ENCODE data around the gene SELP. TPM values are rescaled to one million over a fixed set of nuclear protein-coding genes. Genes with fewer than 3 reads are reported as not detected.
A peak's percentile ranks its signal among the peaks of the same experiment; 100 is the strongest.

SELP gene
- total RNA-seq, 1 experiment from 2014 or later: not detected

DNA sequence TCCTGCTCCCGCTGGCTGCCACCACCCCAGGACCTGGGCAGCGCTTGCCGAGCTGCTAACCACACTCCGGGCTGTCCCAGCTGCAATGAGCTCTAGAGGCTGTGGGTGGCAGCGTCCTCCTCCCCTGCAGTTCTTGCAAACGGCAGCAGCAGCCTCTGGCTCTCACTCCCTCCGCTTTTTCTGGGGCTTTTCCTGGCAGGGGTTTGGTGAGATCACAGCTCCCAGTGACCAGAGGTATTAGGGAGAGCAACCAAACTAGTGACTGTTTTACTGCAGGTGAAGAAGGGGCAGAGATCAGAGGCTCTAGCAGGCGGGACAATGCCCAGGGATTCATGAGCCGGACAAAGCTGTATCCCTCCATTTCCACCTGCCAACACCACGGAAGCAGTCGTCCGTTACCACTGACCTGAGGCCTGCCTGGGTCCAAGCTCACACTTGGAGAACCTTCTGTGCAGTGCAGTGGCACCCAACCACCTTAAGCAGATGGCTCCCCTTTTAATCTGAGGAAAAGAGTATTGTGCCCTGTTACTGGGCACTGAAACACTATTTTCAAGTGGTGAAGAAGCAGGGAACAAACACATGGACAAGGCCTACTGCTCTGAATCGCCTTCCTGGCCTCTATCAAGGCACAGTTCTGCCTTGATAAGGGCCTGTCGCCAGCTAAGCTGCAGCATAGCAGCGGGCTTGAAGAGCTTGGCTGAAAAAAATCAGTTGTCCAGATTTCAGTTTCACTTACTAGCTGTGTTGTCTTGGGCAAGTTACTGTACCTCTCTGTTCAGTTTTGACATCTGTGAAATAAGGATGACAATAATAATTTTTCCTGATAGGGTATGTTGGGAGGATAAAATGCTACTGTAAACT is 43.3 kb downstream of the SELP start, which contains the start of gene F5:
TSS of gene F5 (minus strand) at position 87 of the 861 bp plus-strand sequence. CDS start 95 bp downstream, outside the sequence.
- peak; percentile 38 for DNase-seq (ENCODE audit: low read depth)
- in situ Hi-C loops (cut with HindIII; ENCODE audit: low pct_unique_long_range_greater_than_20kb, low sequenced_read_pairs): no loop called here

DNA sequence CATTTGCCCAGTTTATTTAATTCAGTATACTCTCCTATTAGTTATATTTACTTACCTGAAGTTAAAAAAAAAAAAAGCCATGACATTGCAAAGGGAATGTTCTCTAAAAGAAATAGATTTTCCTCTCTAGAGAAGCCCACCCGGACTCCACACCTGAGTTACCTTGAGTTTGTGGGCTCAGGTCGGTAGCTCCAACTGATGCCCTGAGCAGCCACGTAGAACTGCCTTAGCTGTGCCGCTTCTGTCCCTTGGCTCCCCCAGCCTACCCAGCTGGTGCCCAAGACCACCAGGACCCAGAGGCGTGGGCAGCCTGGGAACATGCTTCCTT is 43.9 kb downstream of the SELP start:
- in situ Hi-C loops (cut with HindIII; ENCODE audit: low pct_unique_long_range_greater_than_20kb, low sequenced_read_pairs): no loop called here
- no peak for DNase-seq (ENCODE audit: low read depth)

DNA sequence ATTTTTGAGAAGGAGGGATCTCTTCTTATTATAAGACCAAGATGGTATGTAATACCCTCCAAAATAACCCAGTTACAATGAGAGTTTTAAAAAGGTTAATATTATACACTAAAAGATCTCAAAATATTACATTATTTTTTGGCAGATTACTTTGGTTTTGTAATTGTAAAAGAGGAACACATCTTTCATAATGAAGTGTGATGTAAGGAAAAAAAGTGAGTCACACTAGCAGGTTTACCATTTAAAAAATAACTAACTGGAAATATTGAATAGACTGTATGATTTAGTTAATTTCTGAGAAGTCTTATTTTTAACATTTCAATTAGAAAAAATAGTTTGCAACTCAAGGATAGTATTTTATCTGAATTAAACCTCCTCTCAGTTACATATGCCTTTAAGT is 44.7 kb downstream of the SELP start:
- in situ Hi-C loops (cut with HindIII; ENCODE audit: low pct_unique_long_range_greater_than_20kb, low sequenced_read_pairs): no loop called here
- no peak for DNase-seq (ENCODE audit: low read depth)

DNA sequence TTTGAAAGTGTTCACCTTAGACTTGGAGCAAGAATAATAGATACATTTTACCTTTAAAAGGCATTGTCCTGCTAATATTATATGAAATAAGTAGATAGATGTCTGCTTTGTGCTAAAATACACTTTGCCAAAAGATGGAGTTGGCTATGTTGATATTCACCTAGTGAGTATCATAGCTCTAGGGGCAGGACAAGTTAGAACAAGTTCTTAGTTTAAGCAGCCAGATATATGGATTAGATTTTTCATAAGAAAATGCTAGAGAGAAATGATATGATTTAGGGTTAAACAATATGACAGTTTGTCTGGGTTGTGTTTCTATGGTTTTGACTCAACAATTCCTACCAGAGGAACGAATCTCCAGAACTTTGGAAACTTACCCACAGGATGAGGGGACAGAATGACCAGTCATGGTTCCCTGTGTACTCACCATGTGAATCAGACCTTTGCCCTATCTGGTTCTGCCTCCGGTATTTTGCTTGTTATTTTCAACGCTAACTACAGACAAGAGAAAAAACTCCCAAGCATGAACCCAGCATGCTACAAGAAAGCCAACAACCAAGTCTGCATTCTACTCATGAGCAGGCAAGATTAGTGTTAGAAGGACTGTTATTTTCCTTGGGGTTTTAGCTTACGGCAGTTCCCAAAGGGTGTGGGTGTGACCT is 45.3 kb downstream of the SELP start:
- in situ Hi-C loops (cut with HindIII; ENCODE audit: low pct_unique_long_range_greater_than_20kb, low sequenced_read_pairs): no loop called here
- no peak for DNase-seq (ENCODE audit: low read depth)

DNA sequence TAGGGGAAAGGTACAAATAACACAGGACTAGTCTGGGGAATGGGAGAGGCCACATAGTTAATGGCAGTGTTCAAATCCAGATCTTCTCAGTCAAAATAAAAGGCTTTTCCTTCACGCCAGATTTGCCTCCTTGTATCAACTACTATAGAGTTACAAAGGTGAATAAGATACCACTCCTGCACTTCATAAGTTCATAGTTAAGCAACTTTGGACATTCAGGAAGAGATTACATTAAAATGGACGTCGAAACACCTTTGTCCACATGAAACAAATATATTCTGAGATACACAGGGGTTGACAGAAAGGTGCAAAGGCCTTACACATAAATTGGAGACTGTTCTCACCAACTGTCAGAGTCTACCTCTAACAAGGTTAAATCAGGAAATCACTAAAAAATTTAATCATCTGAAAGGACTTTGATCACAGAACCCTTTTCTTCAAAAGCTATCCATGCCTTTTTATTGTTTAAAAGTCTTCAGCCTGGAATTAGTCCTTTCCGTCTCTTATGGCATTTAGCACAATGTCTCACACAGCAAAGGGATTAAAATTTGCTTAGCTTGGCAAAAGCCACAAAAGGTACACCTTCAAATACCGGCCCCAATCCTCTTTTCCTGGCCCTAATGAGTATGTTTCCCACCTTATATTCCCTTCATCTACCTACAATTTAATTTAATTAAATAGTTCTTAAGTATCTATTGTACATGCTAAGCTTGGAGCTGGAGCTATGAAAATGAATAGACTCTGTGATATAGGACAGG is 51.8 kb downstream of the SELP start:
- in situ Hi-C loops (cut with HindIII; ENCODE audit: low pct_unique_long_range_greater_than_20kb, low sequenced_read_pairs): no loop called here
- no peak for DNase-seq (ENCODE audit: low read depth)

DNA sequence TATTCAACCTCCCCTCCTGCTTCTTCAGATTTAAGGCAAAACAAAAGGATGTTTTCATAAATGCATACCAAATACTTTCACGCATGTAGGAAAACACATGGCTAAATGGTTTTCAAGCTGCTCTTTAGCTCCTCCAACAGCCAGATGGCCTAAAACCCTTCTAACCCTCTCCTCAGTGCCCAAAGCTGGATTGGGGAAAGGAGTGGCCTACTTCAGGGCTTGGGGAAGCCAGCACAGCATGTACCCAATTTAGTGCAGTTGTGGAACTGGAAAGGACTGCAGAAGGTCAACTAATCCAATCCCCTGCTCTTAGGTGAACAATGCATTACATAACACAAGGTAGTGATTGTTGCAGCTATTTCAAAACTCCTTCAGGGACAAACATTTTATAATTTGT is 53.0 kb downstream of the SELP start:
- DNase-seq (ENCODE audit: low read depth): no peak
- in situ Hi-C loops (cut with HindIII; ENCODE audit: low pct_unique_long_range_greater_than_20kb, low sequenced_read_pairs): no loop called here

DNA sequence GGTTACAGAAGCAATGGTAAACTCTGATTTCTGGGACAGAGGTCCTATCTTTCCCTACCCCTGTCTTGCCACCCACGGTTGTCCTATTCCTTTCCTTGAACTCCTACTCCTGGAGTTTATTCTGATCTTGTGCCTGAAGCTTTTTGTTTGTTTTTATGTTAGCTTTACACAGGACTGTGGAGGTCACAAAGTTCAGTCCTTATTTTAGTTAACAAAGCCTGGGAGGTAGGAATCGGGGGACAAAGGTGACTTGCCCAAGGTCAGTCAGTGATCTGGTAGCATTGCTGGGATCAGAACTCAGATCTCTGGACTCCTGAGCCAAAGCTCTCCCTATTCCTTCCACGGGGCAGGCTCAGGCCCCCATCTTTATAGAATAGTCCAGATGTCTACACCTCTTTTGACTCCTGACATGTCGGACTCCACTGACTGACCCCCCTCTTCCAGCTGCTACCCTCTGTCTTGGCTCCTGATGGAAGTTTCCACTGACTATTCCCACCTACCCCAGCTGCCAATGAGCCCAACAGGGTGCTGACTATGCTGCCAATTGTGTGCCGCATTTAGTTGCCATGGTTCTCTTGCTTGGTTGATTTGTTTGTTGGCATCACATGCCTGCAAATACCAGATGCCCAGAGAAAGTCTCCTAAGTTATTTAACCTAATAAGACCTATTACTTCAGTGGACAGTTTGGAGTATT is 53.5 kb downstream of the SELP start:
- in situ Hi-C loops (cut with HindIII; ENCODE audit: low pct_unique_long_range_greater_than_20kb, low sequenced_read_pairs): no loop called here
- no peak for DNase-seq (ENCODE audit: low read depth)

DNA sequence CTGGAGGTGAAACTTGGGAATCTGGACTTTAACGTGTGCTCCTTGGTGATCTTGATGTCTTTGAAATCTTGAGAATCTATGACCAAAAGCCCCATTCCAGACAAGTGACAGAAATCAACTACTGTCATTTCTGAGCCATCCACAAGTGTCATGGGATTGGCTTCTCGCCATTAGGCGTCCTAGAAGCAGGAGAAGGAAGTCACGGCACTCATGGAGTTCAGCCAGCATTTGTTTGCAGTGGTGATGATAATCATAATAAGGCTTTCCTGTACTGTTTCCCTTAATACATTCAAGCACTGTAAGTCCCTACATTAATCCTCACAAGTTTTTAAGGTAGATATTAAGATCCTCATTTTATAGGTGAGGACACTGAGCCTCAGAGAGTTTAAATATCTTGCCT is 55.6 kb downstream of the SELP start:
- in situ Hi-C loops (cut with HindIII; ENCODE audit: low pct_unique_long_range_greater_than_20kb, low sequenced_read_pairs): no loop called here
- DNase-seq (ENCODE audit: low read depth): no peak

DNA sequence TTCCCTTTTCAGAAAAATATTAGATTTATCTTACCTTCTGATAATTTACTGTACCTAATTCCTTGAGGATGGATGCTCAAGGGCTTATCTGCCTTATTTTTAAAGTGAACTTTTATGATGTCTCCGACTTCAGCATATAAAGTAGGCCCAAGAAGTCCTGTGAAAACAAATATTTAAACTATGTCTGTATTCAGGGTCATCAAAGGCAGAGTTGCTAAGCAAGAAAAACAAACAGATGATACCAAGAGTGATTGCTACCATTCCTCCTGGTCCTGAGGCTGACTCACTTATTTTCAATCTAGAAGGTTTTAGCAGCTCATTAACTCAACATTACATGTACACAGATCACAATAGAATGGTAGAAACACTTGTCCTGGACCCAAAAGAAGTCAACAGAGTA is 57.7 kb downstream of the SELP start:
- in situ Hi-C loops (cut with HindIII; ENCODE audit: low pct_unique_long_range_greater_than_20kb, low sequenced_read_pairs): no loop called here
- DNase-seq (ENCODE audit: low read depth): peak; percentile 30

DNA sequence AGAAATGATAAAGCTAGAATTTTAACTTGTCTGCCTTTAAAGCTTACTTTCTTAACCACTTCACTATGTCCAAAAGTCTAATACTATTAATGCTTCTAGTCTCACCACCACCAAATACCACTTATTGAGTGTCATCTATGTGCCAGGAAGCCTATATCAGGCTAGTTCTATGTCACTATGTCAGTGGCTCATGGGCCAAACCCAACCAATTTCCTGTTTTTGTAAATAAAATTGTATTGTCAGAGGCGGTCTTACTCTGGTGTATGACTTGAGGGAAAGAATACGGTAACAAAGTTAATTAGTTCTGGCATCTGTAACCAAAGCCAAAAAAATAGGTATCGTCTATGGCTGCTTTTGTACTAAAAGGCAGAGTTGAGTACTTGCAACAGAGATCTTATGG is 58.5 kb downstream of the SELP start:
- DNase-seq (ENCODE audit: low read depth): no peak
- in situ Hi-C loops (cut with HindIII; ENCODE audit: low pct_unique_long_range_greater_than_20kb, low sequenced_read_pairs): no loop called here

DNA sequence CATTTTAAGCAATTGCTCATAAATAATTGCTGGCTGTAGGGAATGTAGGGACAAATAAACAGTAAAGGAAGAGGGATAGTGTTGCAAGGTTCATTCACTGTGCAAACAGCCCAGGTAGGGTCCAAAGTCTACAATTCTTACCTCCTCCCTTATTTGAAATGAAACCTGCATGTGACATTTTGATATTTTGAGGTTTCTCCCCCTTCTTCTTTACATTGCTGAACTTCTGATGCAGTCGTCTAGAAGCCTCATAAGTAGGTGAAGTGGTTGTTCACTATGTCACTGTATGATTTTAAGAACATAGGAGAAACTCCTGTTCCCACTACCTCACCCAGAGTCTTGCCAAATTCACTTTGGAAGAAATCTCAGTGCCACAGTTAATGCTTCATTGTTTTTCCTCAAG is 59.8 kb downstream of the SELP start:
- DNase-seq (ENCODE audit: low read depth): no peak
- in situ Hi-C loops (cut with HindIII; ENCODE audit: low pct_unique_long_range_greater_than_20kb, low sequenced_read_pairs): no loop called here

DNA sequence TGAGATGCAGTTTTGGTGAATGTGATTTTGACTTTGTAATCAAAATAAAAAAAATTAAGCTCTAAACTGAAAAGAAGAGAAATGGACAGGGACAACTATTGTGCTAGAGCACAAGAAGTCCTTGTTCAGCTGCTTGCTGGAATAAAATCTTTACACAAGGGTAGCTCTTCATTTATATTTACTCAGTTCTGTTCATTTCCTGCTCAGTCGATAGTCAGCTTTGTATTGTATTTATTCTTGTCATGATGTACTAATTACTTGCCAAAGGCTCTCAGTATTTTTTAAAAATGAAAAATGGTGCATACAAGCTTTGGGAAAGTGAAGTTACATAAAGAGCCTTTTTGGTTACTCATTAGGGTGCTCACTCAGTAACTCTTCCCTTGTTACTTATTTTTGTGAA is 61.4 kb downstream of the SELP start:
- DNase-seq (ENCODE audit: low read depth): no peak
- in situ Hi-C loops (cut with HindIII; ENCODE audit: low pct_unique_long_range_greater_than_20kb, low sequenced_read_pairs): no loop called here

DNA sequence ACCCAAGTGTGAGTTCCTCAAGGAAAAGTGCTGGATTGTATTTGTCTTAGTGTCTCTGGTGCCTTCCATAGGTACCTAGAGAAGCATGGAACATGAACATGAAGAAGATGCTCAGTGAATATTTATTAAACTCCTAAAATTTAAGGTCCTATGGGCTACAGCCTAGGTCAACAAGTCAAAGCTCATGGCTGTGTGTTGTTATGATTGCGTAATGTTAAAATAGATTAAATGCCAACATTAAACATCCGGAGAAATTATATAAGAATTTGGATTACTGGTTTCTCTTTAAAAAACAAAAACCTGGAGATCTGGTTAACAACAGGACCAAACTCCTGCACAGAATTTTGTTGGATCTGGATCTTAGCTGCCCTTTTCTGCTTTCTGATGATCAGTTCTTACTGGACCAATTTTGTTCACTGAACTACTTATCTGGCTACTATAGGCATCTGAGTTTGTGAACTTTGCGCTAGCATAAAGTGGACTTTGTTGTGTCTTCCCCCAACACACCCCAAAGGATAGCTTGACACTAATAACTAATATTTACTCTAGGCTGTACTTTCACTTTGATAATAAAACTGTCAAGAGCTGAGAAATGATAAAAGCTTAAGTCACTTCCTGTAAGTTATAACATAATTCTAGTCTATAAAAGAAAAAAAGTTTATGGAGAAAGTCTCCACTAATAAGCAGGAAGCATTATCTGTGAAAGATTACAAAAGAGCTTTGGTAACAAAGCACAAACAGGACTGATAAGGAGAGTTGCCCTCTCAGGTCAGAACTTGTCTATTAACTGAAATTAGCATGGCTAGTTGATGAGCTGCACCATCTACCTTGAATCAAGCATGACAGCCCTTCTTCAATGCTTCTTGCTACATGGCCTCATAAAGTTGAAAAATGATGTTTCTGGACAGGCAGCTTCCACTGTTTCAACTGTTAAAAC is 64.3 kb downstream of the SELP start:
- in situ Hi-C loops (cut with HindIII; ENCODE audit: low pct_unique_long_range_greater_than_20kb, low sequenced_read_pairs): no loop called here

DNA sequence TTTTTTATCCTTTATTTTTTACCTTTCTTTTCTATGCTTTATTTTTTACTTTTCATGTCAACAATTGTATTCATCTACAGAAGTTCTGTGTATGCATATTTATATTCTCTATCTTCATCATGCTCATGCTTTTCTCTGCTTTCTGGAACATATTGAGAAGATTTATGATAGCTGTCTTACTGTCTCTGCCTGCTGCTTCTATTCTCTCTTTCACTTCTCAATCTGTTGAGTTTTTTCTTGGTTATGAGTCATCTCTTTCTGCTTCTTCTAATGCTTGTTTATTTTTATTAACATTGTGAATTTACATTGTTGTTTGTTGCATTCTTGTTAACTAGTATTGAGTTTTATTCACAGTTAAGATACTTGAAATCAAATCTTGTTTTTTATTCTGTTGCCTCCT is 66.3 kb downstream of the SELP start:
- no peak for DNase-seq (ENCODE audit: low read depth)
- in situ Hi-C loops (cut with HindIII; ENCODE audit: low pct_unique_long_range_greater_than_20kb, low sequenced_read_pairs): no loop called here

More for the DNA sequence above, 64.3 kb downstream of the SELP start:
- DNase-seq (ENCODE audit: low read depth): no peak

DNA sequence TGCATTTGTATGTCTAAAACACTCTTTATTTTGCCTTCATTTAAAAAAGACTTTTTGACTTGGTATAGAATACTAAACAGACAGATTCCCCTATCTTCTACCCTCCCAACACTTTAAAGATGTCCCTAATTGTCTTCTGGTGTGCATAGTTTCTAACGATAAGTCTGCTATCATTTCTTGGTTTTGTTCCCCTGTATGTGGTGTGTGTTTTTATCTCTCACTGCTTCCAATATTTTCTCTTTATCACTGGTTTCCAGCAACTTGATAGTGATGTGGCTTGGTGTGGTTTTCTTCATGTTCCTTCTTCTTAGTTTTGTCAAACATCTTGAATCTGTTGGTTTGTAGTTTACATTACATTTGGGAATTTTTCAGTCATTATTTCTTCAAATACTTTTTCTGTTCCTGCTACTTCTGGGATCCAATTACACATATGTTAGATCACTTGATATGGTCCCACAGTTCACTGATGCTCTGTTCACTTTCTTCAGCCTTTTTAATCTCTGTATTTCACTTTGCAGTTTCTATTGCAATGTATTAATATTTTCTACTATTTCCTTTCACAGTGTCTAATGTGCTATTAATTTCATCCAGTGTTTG is 66.8 kb downstream of the SELP start:
- DNase-seq (ENCODE audit: low read depth): no peak
- in situ Hi-C loops (cut with HindIII; ENCODE audit: low pct_unique_long_range_greater_than_20kb, low sequenced_read_pairs): no loop called here

DNA sequence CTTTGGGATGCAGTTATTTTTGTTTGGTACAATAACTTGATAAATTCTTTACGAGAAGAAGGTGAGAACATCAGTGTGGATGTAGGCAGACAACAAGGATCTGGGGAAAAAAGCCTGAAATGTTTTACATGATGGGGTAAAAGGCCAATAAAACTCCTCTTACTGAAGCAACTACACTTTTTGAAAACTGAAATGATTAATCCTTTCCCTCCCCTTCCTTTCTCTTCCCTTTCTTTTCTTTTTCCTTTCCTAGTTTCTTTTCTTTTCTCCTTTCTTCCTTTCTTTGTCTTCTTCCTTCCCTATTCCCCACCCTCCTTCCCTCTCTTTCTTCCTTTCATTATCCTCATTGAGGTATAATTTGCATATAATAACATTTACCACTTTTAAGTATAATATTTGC is 68.2 kb downstream of the SELP start:
- in situ Hi-C loops (cut with HindIII; ENCODE audit: low pct_unique_long_range_greater_than_20kb, low sequenced_read_pairs): no loop called here
- DNase-seq (ENCODE audit: low read depth): no peak

DNA sequence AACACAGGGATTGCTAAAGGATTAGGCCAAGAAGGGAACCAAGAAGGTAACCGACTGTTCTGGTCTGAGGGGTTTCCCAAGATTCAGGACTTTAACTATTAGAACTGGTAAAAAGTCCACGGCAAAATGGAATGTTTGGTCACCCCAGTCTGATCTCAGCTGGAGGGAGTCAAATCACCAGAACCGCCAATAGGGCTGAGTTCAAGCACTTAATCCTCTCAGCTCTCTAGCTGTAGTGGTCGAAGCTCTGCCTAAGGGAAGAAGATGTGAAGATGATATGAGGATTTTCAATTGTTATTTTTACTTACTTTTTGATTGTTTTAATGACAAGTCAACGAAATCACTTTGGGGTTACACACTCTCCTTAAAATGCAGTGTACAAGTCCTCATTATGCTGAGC is 72.8 kb downstream of the SELP start:
- in situ Hi-C loops (cut with HindIII; ENCODE audit: low pct_unique_long_range_greater_than_20kb, low sequenced_read_pairs): no loop called here
- DNase-seq (ENCODE audit: low read depth): no peak

Measured in Caki2 (cell line).